GM06990 (cell line): ENCODE results near the gene KIZ.
A peak's percentile ranks its signal among the peaks of the same experiment; 100 is the strongest.

Source experiments
- DNase-seq: peaks from one replicate; pipeline ENCODE4 v3.0.0-alpha.2; 2011; ENCODE audit not compliant: insufficient read length; ENCODE audit errors: extremely low read depth
- H3K27me3 ChIP-seq: replicated peaks from 2 replicates; pipeline ENCODE4 v1.6.0; 2011; ENCODE audit warnings: low read length; ENCODE audit not compliant: control insufficient read depth, insufficient read depth
- H3K36me3 ChIP-seq: 2 replicates; pipeline ENCODE4 v1.5.1; 2011; ENCODE audit warnings: low read length; ENCODE audit not compliant: control insufficient read depth, insufficient read depth
- H3K4me3 ChIP-seq: replicated peaks from 2 replicates; pipeline ENCODE4 v1.5.1; 2011; ENCODE audit warnings: low read depth, mild to moderate bottlenecking, control low read depth, low read length
- CTCF ChIP-seq: IDR thresholded peaks from 2 replicates; pipeline ENCODE4 v1.5.1; 2011; ENCODE audit warnings: low read length, control low read depth, mild to moderate bottlenecking, inconsistent platforms; ENCODE audit not compliant: insufficient read depth, poor library complexity, severe bottlenecking

KIZ gene

GRCh38 chr20:21102603-21103311 lies 23.1 kb upstream of the KIZ start:
- peak; percentile 38 for DNase-seq
- Histone ChIP-seq H3K36me3 (no peaks in the 10 kb centered on the region), H3K27me3 (peaks cover 10% of the 10 kb centered on the region), H3K4me3 (peak overlapping the region; percentile 22; the same call in 1 of the 2 replicates)
- no peak for TF ChIP-seq CTCF

- Histone ChIP-seq H3K4me3 (no peak overlapping the region), H3K36me3 (no peaks in the 10 kb centered on the region), H3K27me3 (peaks cover 10% of the 10 kb centered on the region)
- no peak for DNase-seq
- no peak for TF ChIP-seq CTCF
These were observed 22.1 kb upstream of the KIZ start for GRCh38 chr20:21103582-21104465.

DNA sequence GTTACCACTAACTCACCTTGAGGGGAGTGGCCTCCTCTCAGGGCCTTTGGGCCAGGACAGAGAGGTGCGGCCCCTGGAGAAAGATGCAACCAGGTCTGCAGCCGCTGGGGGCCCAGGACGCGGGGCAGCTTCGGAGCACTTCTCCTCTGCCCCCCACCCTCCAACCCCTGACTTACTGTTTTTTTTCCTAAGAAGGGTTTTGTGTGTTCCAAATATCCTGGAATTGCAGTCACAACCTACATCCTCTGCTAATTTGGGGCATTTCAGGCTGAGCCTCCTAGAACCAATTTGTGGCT lies 21.5 kb upstream of the KIZ start:
- Histone ChIP-seq H3K4me3 (no peak overlapping the region), H3K36me3 (no peaks in the 10 kb centered on the region), H3K27me3 (peaks cover 10% of the 10 kb centered on the region)
- no peak for DNase-seq
- no peak for TF ChIP-seq CTCF

- H3K27me3 ChIP-seq, result peaks cover 10% of the 10 kb centered on the region
- H3K4me3 ChIP-seq, result no peak overlapping the region
- TF ChIP-seq CTCF, result no peak
- H3K36me3 ChIP-seq, result no peaks in the 10 kb centered on the region
- no peak for DNase-seq
These were observed 21.0 kb upstream of the KIZ start for GRCh38 chr20:21104921-21105320.

GRCh38 chr20:21105429-21106170 lies 20.3 kb upstream of the KIZ start:
- DNase-seq, result no peak
- no peaks in the 10 kb centered on the region for H3K36me3 ChIP-seq
- peaks cover 10% of the 10 kb centered on the region for H3K27me3 ChIP-seq

More at GRCh38 chr20:21105429-21106170, 20.3 kb upstream of the KIZ start:
- TF ChIP-seq CTCF, result no peak
- no peak overlapping the region for H3K4me3 ChIP-seq
